Stimulated activated CD4-positive, alpha-beta T cell treated with anti-CD3 and anti-CD28 coated beads, Interleukin-12 subunit alpha, Interleukin-12 subunit beta, amount 100 ng/mL, for 4 hours (primary cell): ENCODE measurements around the gene LMLN.
"Not testable (repeated sequence)": the region's sequence is repeated elsewhere in the genome, so short reads cannot be mapped to it uniquely, and the experiment has no call there.

ENCODE experiments used
- DNase-seq: peaks from one replicate; pipeline ENCODE4 v3.0.0-alpha.2; 2020

Gene LMLN

GRCh38 chr3:197956626-197956988 is 3.4 kb upstream of the LMLN start:
- DNase-seq = no peak

- no peak for DNase-seq
Observed at GRCh38 chr3:197957790-197958133, 2.3 kb upstream of the LMLN start.

GRCh38 chr3:197958346-197958745 is 1.7 kb upstream of the LMLN start:
- no peak for DNase-seq

- not testable (repeated sequence) for DNase-seq
Observed at GRCh38 chr3:197958848-197959247, 1.2 kb upstream of the LMLN start.

- DNase-seq = no peak
Observed at GRCh38 chr3:197959500-197959890, 522 bp upstream of the LMLN start.

- no peak for DNase-seq
Observed at GRCh38 chr3:197960694-197961581, 921 bp downstream of the LMLN start.

GRCh38 chr3:197961582-197961945 is 1.5 kb downstream of the LMLN start:
- DNase-seq = no peak

- no peak for DNase-seq
Observed at GRCh38 chr3:197963019-197963637, 3.1 kb downstream of the LMLN start.

- DNase-seq = not testable (repeated sequence)
Observed at GRCh38 chr3:197967337-197967989, 7.4 kb downstream of the LMLN start.

GRCh38 chr3:197970588-197970987 is 10.6 kb downstream of the LMLN start:
- no peak for DNase-seq

GRCh38 chr3:197974016-197974415 is 14.0 kb downstream of the LMLN start:
- DNase-seq = no peak

- no peak for DNase-seq
Observed at GRCh38 chr3:197975311-197975710, 15.3 kb downstream of the LMLN start.

GRCh38 chr3:197983076-197983475 is 23.1 kb downstream of the LMLN start:
- DNase-seq = no peak

- DNase-seq = no peak
Observed at GRCh38 chr3:197989651-197990050, 29.6 kb downstream of the LMLN start.

GRCh38 chr3:197994736-197995135 is 34.7 kb downstream of the LMLN start:
- DNase-seq = no peak

GRCh38 chr3:197996855-197997254 is 36.8 kb downstream of the LMLN start:
- no peak for DNase-seq

GRCh38 chr3:197997936-197998335 is 37.9 kb downstream of the LMLN start:
- DNase-seq = no peak

- DNase-seq = no peak
Observed at GRCh38 chr3:198017090-198017489, 57.1 kb downstream of the LMLN start.

GRCh38 chr3:198018416-198018815 is 58.4 kb downstream of the LMLN start:
- DNase-seq = no peak

- DNase-seq = no peak
Observed at GRCh38 chr3:198019115-198019514, 59.1 kb downstream of the LMLN start.

- no peak for DNase-seq
Observed at GRCh38 chr3:198021320-198021719, 61.3 kb downstream of the LMLN start.

- DNase-seq = no peak
Observed at GRCh38 chr3:198022604-198023003, 62.6 kb downstream of the LMLN start.

- DNase-seq = no peak
Observed at GRCh38 chr3:198025644-198026043, 65.6 kb downstream of the LMLN start.

- DNase-seq = no peak
Observed at GRCh38 chr3:198026620-198027019, 66.6 kb downstream of the LMLN start.
